Astrocyte (in vitro differentiated cells and primary cell): Measurements from ENCODE around the gene SCN8A.

Experiments
- EZH2 ChIP-seq: IDR thresholded peaks from 2 replicates; pipeline ENCODE4 v1.6.1; 2012; ENCODE audit warnings: mild to moderate bottlenecking, low read length, inconsistent platforms; ENCODE audit not compliant: insufficient read depth
- TF ChIP-seq, protein P1 (sequence below): IDR thresholded peaks from 2 replicates; pipeline ENCODE4 v1.5.1; 2011; ENCODE audit warnings: low read depth, mild to moderate bottlenecking, inconsistent platforms, low read length, moderate library complexity; ENCODE audit not compliant: insufficient read depth

GRCh38 chr12:51752234-51752889 lies 161.3 kb downstream of the SCN8A start:
- TF ChIP-seq, protein P1, sequence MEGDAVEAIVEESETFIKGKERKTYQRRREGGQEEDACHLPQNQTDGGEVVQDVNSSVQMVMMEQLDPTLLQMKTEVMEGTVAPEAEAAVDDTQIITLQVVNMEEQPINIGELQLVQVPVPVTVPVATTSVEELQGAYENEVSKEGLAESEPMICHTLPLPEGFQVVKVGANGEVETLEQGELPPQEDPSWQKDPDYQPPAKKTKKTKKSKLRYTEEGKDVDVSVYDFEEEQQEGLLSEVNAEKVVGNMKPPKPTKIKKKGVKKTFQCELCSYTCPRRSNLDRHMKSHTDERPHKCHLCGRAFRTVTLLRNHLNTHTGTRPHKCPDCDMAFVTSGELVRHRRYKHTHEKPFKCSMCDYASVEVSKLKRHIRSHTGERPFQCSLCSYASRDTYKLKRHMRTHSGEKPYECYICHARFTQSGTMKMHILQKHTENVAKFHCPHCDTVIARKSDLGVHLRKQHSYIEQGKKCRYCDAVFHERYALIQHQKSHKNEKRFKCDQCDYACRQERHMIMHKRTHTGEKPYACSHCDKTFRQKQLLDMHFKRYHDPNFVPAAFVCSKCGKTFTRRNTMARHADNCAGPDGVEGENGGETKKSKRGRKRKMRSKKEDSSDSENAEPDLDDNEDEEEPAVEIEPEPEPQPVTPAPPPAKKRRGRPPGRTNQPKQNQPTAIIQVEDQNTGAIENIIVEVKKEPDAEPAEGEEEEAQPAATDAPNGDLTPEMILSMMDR = no peak
- TF ChIP-seq EZH2 = no peak
